Measurements from ENCODE around the gene P2RX7. TPM values are rescaled to one million over a fixed set of nuclear protein-coding genes. Genes with fewer than 3 reads are reported as not detected.

The P2RX7 gene
- total and polyA plus RNA-seq, 9 of the 15 experiments (the other 6 are each of a cell fraction or from before 2014, with no cell fraction given): 0.04 to 0.65 (median 0.30) TPM

DNA sequence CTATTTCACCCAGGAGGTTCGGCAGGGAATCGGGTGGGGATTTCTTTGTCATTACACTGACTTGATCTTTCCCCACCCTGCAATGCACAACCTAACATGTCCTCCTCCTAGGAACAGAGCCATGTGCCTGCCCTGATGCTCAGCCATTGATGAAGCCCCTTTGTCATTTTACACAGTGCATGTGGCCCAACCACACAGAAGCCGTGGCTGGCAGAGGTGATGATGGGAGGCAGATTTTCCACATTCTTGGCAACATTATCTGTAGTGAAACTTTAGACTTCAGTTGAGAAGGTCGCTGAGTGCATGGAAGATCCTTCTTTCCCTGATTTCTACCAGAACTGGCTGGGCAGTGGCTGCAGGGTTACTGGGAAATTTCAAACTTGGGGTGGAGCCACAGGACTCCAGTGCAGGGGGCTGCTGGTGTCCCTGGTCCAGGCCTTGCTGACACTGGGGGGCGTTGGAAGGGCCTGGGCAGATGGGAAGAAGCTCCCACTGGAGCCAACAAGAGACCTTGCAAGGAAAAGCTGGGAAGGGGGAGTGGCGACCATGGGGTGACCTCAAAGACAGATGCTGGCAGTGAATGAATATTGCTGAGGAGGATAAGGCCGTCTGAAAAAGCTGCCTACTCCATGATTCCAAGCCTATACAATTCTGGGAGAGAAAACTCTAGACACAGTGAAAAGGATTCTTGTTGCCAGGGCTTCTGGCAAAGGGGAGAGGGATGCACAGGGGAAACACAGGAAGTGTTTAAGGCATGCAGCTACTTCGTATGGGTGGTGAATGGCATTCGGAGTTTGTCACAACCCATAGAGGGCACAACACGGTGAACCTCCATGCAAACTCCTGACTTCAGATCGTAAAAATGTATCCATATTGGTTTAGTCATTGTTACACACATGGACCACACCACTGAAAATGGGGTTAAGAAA is 41.8 kb upstream of the P2RX7 start (continued):
- no peak for TF ChIP-seq ZNF512 (tag; IDR thresholded peaks at IDR 0.05)
- TF ChIP-seq SPI1 (IDR thresholded peaks at IDR 0.05; ENCODE audit: borderline replicate concordance, low read depth, low read length): no peak
- TF ChIP-seq ZFP1 (CRISPR knock-in tag; IDR thresholded peaks at IDR 0.05): no peak
- no peak for TF ChIP-seq ELF2 (CRISPR knock-in tag; IDR thresholded peaks at IDR 0.05)

- H3K4me1 ChIP-seq (replicated peaks in 1 of 2; ENCODE audit: control insufficient read depth in 2 of 2, insufficient read depth in 2 of 2, low read length in 2 of 2): peaks cover 4 to 13% of the 10 kb centered on the region in 2 experiments; a peak in 3 of 5 replicates
- no peak overlapping the region for H3K4me3 ChIP-seq
- H3K9ac ChIP-seq (ENCODE audit: insufficient read depth in 1 of 2, low read depth in 2 of 2, low read length in 2 of 2): no peak overlapping the region
- 28% methylated on average over 2 of the region's 2 CpGs for WGBS (ENCODE audit: insufficient coverage, low coverage, missing lambda C conversion rate)
- peaks cover 0 to 13% of the 10 kb centered on the region in 2 experiments; a peak in 2 of 5 replicates for H3K27me3 ChIP-seq (ENCODE audit: control insufficient read depth in 2 of 2, insufficient read depth in 2 of 2, low read length in 2 of 2)
- no peak for FAIRE-seq
- no peak for DNase-seq (ENCODE audit: extremely low read depth in 1 of 4, low spot score in 3 of 4)
- H3K79me2 ChIP-seq (ENCODE audit: control insufficient read depth, insufficient read depth, low read length): no peaks in the 10 kb centered on the region
- no peaks in the 10 kb centered on the region for H4K20me1 ChIP-seq (replicated peaks; ENCODE audit: control insufficient read depth, insufficient read depth, low read length)
- no peak for ATAC-seq
- no peaks in the 10 kb centered on the region for H3K9me1 ChIP-seq (ENCODE audit: control insufficient read depth, insufficient read depth, low read length)
- intact Hi-C loops (cut with micrococcal nuclease): loop anchor here (10.0 kb wide), 1 partner anchor 77 kb away; the partner anchor contains the start of gene C12orf43
- TF ChIP-seq MYBL2 (IDR thresholded peaks at IDR 0.05; ENCODE audit: low read depth): no peak
- TF ChIP-seq MYBL2 (CRISPR knock-in tag; IDR thresholded peaks at IDR 0.05; ENCODE audit: borderline replicate concordance): no peak
- TF ChIP-seq MEIS2 (IDR thresholded peaks at IDR 0.05; ENCODE audit: partially characterized antibody): peak; percentile 40
- peak; percentile 63; the same call in 1 of the 2 replicates for TF ChIP-seq CEBPB (tag; IDR thresholded peaks at IDR 0.05)
- no peak for TF ChIP-seq CEBPG (CRISPR knock-in tag; IDR thresholded peaks at IDR 0.05)
- TF ChIP-seq CEBPG (tag; conservative IDR thresholded peaks at IDR 0.05 in 1 of 2, IDR thresholded peaks at IDR 0.05 in 1 of 2): peak in 1 of 2 experiments; percentile 49; a peak in 1 of 4 replicates
- ChIA-PET POLR2A (interaction anchor here (0.8 kb wide), 1 partner anchor 41 kb away, joined by 3 read pairs; no protein-coding TSS in a partner anchor), CTCF (ENCODE audit: low intra/inter-chr PET ratio) (interaction anchor here (0.5 kb wide), 1 partner anchor 31 kb away, joined by 5 read pairs; no protein-coding TSS in a partner anchor)
- BruUV-seq (replicated peaks): no TSS peak
- no peaks in the 10 kb centered on the region for H3K9me3 ChIP-seq (replicated peaks; ENCODE audit: control insufficient read depth, insufficient read depth, low read depth, low read length)
- in situ Hi-C loops (cut with MboI): no loop called here
- H3K27ac ChIP-seq (ENCODE audit: extremely low read depth, low read depth, low read length): no peak overlapping the region
- no peak overlapping the region for H3K4me2 ChIP-seq (ENCODE audit: insufficient read depth, low read length)
- no peaks in the 10 kb centered on the region for H3K36me3 ChIP-seq (ENCODE audit: control insufficient read depth, insufficient read depth, low read length)
- H2AFZ ChIP-seq (ENCODE audit: low read depth, low read length): 0 out of 2 replicates have a peak overlapping the region, but pooled peaks have one; percentile 47
These were observed 40.6 kb upstream of the P2RX7 start for GRCh38 chr12:121092034-121092433.
